Pancreas (tissue), 10 donors: Measurements from ENCODE around the gene LDLRAP1. TPM values are rescaled to one million over a fixed set of nuclear protein-coding genes. Genes with fewer than 3 reads are reported as not detected.
A peak's percentile ranks its signal among the peaks of the same experiment; 100 is the strongest.

Experiments
- ATAC-seq, 4 donors: fragments of 200-7000 bp; cut with Tn5 transposase; one replicate each; pipeline versions ENCODE4 v1.8.0 to v1.9.1; 2020; ENCODE audit warnings: mild to moderate bottlenecking in 4 of 4, moderate library complexity in 4 of 4
- DNase-seq, 6 donors: peaks; one replicate each; pipeline ENCODE4 v3.0.0-alpha.2; 2020
- FAIRE-seq: peaks from 2 replicates; lab custom pipeline; 2012; peaks lifted over from hg19 to GRCh38; lab: Jason Lieb, UNC
- H3K27ac ChIP-seq, 4 donors: fragments of 200-600 bp; sonication (generic); 1 replicate in 3 of 4; 2 replicates in 1 of 4; pipeline versions ENCODE4 v1.5.0 to v1.8.0; 2020
- H3K27me3 ChIP-seq, 4 donors: fragments of 200-600 bp; one replicate each; pipeline ENCODE4 v1.8.0; 2021
- H3K36me3 ChIP-seq, 3 donors: fragments of 200-600 bp; sonication (generic) in 1 of 3; one replicate each; pipeline versions ENCODE4 v1.5.0 to v1.8.0; 2020 to 2021
- H3K4me1 ChIP-seq, 3 donors: fragments of 200-600 bp; one replicate each; pipeline ENCODE4 v1.8.0; 2021
- H3K4me3 ChIP-seq, 4 donors: fragments of 200-600 bp; sonication (generic) in 2 of 4; one replicate each; pipeline versions ENCODE4 v1.5.0 to v1.8.0; 2020 to 2021
- H3K9me3 ChIP-seq, 4 donors: fragments of 200-600 bp; one replicate each; pipeline ENCODE4 v1.8.0; 2021
- CTCF ChIP-seq, 4 donors: fragments of 200-600 bp; sonication (generic) in 3 of 4; IDR thresholded peaks; one replicate each; pipeline versions ENCODE4 v1.5.0 to v1.8.0; 2021; ENCODE audit warnings: antibody characterized with exemption in 4 of 4
- WGBS, 2 donors: extraction: QIAGEN DNeasy Blood & Tissue Kit; methylation state at CpG; one replicate each; pipeline ENCODE4 v1.1.7; 2013; 5-methylcytosine and 5-hydroxymethylcytosine counted together
- intact Hi-C, 3 donors: fragments of 100-400 bp; cut with DNase I; formaldehyde crosslinking; loops; one replicate each; pipeline versions ENCODE4 v1.11.1 to v1.14.2; 2022
- polyA plus RNA-seq, 2 donors: library from polyadenylated mRNA; stranded (reverse); fragments of 200-250 nt; gene quantifications; one replicate each; pipeline ENCODE4 v1.2.3, GENCODE V29; 2013
- total RNA-seq, 6 donors: library from RNA; stranded (reverse); fragmentation: NEBNext Ultra II Directional in 4 of 6; extraction: Animal tissue kit (Norgen Biotek cat#: 25700) in 4 of 6; gene quantifications; one replicate each; pipeline versions ENCODE4 v1.2.1 to v1.2.4, GENCODE V29; 2021 to 2023
- donor health status: healthy with polysubstance abuse.
- donor health status: DM: no; HTN: no; CAD: no; lungs with moderate emphysema.
- donor health status: DM: no; HTN: no; CAD: no.
- donor health status: control.
- donor health status: control.
- donor health status: Bipolar disorder and iron deficiency.
- donor health status: DM: yes; HTN: yes; CAD: no.
- donor health status: DM: no; HTN: no; CAD: no.
- donor health status: DM: no; HTN: no; CAD: no.
- donor health status: DM: yes; HTN: yes; CAD: no.

The LDLRAP1 gene
- total and polyA plus RNA-seq, 8 donors, result 21.0 to 71.9 (median 23.7) TPM

- H3K36me3 ChIP-seq, result no peaks in the 10 kb centered on the region
- ATAC-seq (no peak), DNase-seq (peak in 1 of 6 donors; percentile 26), FAIRE-seq (no peak)
- 73 to 86% methylated on average over 4 of the region's 4 CpGs for WGBS, 2 donors
- no peaks in the 10 kb centered on the region for H3K4me1 ChIP-seq
- TF ChIP-seq CTCF (IDR thresholded peaks at IDR 0.05), result no peak
- no peak overlapping the region for H3K4me3 ChIP-seq
- H3K27me3 ChIP-seq, result no peaks in the 10 kb centered on the region
- H3K9me3 ChIP-seq, result no peaks in the 10 kb centered on the region
- H3K27ac ChIP-seq, result no peak overlapping the region
- intact Hi-C loops, result no loop called here
These were observed 29.7 kb upstream of the LDLRAP1 start for GRCh38 chr1:25513666-25514065.

GRCh38 chr1:25515033-25515432 lies 28.4 kb upstream of the LDLRAP1 start:
- Histone ChIP-seq H3K9me3 (no peaks in the 10 kb centered on the region), H3K4me3 (no peak overlapping the region), H3K4me1 (no peaks in the 10 kb centered on the region), H3K36me3 (no peaks in the 10 kb centered on the region), H3K27me3 (no peaks in the 10 kb centered on the region), H3K27ac (no peak overlapping the region)
- intact Hi-C loops, result no loop called here
- DNase-seq, result peak in 1 of 6 donors; percentile 13
- no peak for ATAC-seq
- no peak for FAIRE-seq
- WGBS, 2 donors, result 73 to 77% methylated on average over 6 of the region's 6 CpGs
- no peak for TF ChIP-seq CTCF (IDR thresholded peaks at IDR 0.05)

GRCh38 chr1:25516686-25517085 lies 26.7 kb upstream of the LDLRAP1 start:
- Histone ChIP-seq H3K36me3 (no peaks in the 10 kb centered on the region), H3K4me3 (no peak overlapping the region), H3K4me1 (no peaks in the 10 kb centered on the region), H3K9me3 (no peaks in the 10 kb centered on the region), H3K27ac (no peak overlapping the region), H3K27me3 (no peaks in the 10 kb centered on the region)
- no peak for FAIRE-seq
- no peak for ATAC-seq
- intact Hi-C loops, result no loop called here
- no peak for DNase-seq
- 79 to 86% methylated on average over 3 of the region's 3 CpGs for WGBS, 2 donors
- no peak for TF ChIP-seq CTCF (IDR thresholded peaks at IDR 0.05)

- DNase-seq (no peak), ATAC-seq (no peak), FAIRE-seq (no peak)
- no peak for TF ChIP-seq CTCF (IDR thresholded peaks at IDR 0.05)
- Histone ChIP-seq H3K27me3 (no peaks in the 10 kb centered on the region), H3K9me3 (no peaks in the 10 kb centered on the region), H3K36me3 (no peaks in the 10 kb centered on the region), H3K27ac (no peak overlapping the region), H3K4me3 (no peak overlapping the region), H3K4me1 (no peaks in the 10 kb centered on the region)
- WGBS, 2 donors, result 71 to 74% methylated on average over 33 of the region's 33 CpGs
- intact Hi-C loops, result no loop called here
These were observed 25.7 kb upstream of the LDLRAP1 start for GRCh38 chr1:25517476-25518394.

- DNase-seq, result no peak
- Histone ChIP-seq H3K4me1 (no peaks in the 10 kb centered on the region), H3K27me3 (no peaks in the 10 kb centered on the region), H3K36me3 (no peaks in the 10 kb centered on the region), H3K27ac (no peak overlapping the region), H3K9me3 (no peaks in the 10 kb centered on the region), H3K4me3 (no peak overlapping the region)
- ATAC-seq, result no peak
- intact Hi-C loops, result loop anchor here in 1 of 3 donors (5.0 kb wide), 1 partner anchor 117 kb away; no protein-coding TSS in a partner anchor
- FAIRE-seq, result no peak
- WGBS, 2 donors, result 79 to 87% methylated on average over 5 of the region's 5 CpGs
- TF ChIP-seq CTCF (IDR thresholded peaks at IDR 0.05), result no peak
These were observed 23.8 kb upstream of the LDLRAP1 start for GRCh38 chr1:25519624-25520023.
